Right atrium auricular region (tissue), 2 donors: ENCODE measurements around the gene CRYBG3. TPM values are rescaled to one million over a fixed set of nuclear protein-coding genes. Genes with fewer than 3 reads are reported as not detected.

ENCODE experiments used
- DNase-seq: peaks from one replicate; pipeline ENCODE4 v3.0.0-alpha.2; 2019; ENCODE audit warnings: low spot score
- H3K27ac ChIP-seq, 2 donors: fragments of 200-600 bp; sonication (generic); 1 replicate in 1 of 2; 2 replicates in 1 of 2; pipeline ENCODE4 v1.5.1; 2016 to 2019
- H3K27me3 ChIP-seq, 2 donors: fragments of 200-600 bp; sonication (generic); one replicate each; pipeline versions ENCODE4 v1.5.1 to v1.6.0; 2017 to 2019
- H3K36me3 ChIP-seq: fragments of 200-600 bp; sonication (generic); one replicate; pipeline ENCODE4 v1.5.1; 2016
- H3K4me1 ChIP-seq, 2 donors: fragments of 200-600 bp; sonication (generic); one replicate each; pipeline versions ENCODE4 v1.5.1 to v1.6.0; 2017 to 2019
- H3K4me3 ChIP-seq, 2 donors: fragments of 200-600 bp; sonication (generic); 1 replicate in 1 of 2; 2 replicates in 1 of 2; pipeline ENCODE4 v1.5.1; 2017 to 2019; ENCODE audit warnings: mild to moderate bottlenecking in 1 of 2, moderate library complexity in 1 of 2
- H3K9me3 ChIP-seq, 2 donors: fragments of 200-600 bp; sonication (generic); one replicate each; pipeline ENCODE4 v1.5.1; 2019
- total RNA-seq, 2 donors: library from RNA; depleted of rRNA; stranded (reverse); fragments of >200 nt; gene quantifications; one replicate each; pipeline ENCODE4 v1.1.0, GENCODE V29; 2016
- TF ChIP-seq, protein P1 (sequence below), 2 donors: fragments of 200-600 bp; sonication (generic); IDR thresholded peaks; one replicate each; pipeline ENCODE4 v1.5.1; 2019; ENCODE audit warnings: antibody characterized with exemption in 2 of 2

Gene CRYBG3
- total RNA-seq, 2 donors from 2014 or later, result 17.6 to 18.6 TPM

DNA sequence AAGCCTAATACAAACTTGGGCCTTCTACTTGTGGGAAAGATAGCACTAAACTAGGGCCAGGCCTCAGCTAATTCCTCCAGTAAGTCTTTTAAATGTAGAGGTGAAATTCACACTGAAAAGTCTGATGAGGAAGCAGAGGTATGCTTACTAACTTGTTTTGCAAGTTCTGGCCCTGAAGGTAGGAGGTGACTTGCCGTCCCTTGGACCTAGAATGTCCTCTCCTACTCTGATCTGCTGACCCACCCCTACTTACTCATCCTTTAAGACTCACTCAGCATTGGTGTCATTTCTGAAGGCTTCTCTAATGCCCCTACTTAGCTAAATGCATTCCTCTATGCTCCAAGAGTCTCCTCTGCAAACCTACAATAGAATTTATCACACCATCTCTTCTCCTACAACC, 131.1 kb downstream of the CRYBG3 start:
- Histone ChIP-seq H3K9me3 (no peaks in the 10 kb centered on the region), H3K4me3 (no peak overlapping the region), H3K27me3 (no peaks in the 10 kb centered on the region), H3K36me3 (peaks cover 37% of the 10 kb centered on the region), H3K4me1 (no peaks in the 10 kb centered on the region), H3K27ac (no peak overlapping the region)
- DNase-seq, result no peak
- TF ChIP-seq, protein P1, sequence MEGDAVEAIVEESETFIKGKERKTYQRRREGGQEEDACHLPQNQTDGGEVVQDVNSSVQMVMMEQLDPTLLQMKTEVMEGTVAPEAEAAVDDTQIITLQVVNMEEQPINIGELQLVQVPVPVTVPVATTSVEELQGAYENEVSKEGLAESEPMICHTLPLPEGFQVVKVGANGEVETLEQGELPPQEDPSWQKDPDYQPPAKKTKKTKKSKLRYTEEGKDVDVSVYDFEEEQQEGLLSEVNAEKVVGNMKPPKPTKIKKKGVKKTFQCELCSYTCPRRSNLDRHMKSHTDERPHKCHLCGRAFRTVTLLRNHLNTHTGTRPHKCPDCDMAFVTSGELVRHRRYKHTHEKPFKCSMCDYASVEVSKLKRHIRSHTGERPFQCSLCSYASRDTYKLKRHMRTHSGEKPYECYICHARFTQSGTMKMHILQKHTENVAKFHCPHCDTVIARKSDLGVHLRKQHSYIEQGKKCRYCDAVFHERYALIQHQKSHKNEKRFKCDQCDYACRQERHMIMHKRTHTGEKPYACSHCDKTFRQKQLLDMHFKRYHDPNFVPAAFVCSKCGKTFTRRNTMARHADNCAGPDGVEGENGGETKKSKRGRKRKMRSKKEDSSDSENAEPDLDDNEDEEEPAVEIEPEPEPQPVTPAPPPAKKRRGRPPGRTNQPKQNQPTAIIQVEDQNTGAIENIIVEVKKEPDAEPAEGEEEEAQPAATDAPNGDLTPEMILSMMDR (IDR thresholded peaks at IDR 0.05), result no peak

DNA sequence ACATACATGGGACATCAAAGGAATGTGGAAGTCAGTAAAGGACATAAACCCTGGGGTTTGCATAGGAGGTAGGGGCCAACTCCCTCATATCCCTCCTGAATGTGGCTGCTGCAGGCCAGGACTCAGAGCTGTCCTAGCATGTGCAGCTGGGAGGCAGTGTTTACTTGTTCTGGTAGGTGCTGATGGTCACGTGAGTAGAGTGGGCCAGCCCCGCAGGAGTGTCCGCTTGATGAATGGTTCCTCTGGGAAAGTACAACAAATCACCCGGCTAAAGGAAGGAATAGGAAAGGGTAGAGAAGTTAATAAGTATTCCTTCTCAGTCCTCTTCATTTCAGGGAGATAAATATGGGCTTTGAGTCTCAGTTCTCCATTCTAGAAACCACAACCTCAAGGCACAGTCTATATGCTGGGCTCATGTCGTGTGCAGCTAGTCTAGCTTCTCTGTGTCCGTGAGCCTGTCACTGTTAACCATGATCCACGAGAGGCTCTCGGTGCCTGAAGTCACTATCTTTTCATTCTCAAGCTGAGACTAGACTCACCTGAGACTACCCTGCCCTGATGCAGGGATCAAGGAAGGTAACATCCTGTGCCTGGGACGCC, 132.5 kb downstream of the CRYBG3 start:
- H3K27me3 ChIP-seq, result no peaks in the 10 kb centered on the region
- H3K27ac ChIP-seq, result no peak overlapping the region
- no peaks in the 10 kb centered on the region for H3K4me1 ChIP-seq
- no peak for DNase-seq
- no peaks in the 10 kb centered on the region for H3K9me3 ChIP-seq
- no peak overlapping the region for H3K4me3 ChIP-seq
- TF ChIP-seq, protein P1 (IDR thresholded peaks at IDR 0.05), result no peak
- H3K36me3 ChIP-seq, result peaks cover 41% of the 10 kb centered on the region

DNA sequence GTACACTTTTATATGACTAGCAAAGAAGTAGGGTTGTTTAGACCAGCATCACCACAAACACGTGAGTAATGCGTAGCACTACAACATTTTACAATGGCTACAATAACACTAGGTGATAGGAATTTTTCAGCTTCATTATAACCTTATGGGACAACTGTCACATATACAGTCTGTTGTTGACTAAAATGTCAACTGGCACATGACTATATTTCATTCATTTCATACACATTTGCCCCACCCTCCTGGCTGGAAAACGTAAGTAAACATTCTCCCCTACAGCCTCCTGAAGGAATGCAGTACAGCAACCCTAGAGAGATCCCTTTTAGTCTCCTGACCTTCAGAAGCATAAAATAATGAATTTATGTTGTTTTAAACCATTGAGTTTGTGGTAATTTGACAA, 134.2 kb downstream of the CRYBG3 start:
- H3K36me3 ChIP-seq, result peaks cover 25% of the 10 kb centered on the region
- no peak for DNase-seq
- H3K27me3 ChIP-seq, result no peaks in the 10 kb centered on the region
- no peaks in the 10 kb centered on the region for H3K4me1 ChIP-seq
- H3K4me3 ChIP-seq, result no peak overlapping the region
- TF ChIP-seq, protein P1 (IDR thresholded peaks at IDR 0.05), result no peak
- H3K27ac ChIP-seq, result no peak overlapping the region
- no peaks in the 10 kb centered on the region for H3K9me3 ChIP-seq

DNA sequence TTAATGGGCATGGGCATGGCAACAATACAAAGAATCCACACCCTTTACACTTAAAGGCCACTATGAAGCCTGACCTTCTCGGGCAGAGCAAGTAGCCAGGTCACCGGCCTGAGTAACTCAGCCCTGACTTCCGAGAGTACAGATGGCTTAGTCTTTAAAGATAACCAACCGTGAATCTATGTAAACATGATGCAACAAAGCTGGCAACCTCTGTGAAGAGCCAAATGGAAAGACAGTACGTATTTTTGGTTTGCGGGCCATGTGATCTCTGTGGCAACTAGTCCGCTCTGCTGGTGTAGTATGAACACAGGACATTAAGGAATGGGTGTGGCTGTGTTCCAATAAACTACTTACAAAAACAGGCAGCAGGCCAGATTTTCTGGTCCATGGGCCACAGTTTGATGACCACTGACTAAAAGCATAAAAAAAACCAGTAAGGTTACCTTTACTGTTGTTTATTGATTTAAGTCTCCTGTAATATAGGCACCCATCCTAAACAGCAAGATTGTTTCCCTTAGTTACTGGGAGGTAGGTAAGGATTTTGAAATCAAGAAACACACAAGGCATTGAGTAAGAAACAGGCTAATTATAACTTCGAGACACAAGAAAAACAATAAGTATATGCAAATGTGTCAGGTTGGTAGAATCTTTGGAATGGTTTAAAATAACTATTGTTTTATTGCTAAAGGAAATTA, 136.0 kb downstream of the CRYBG3 start:
- Histone ChIP-seq H3K27ac (no peak overlapping the region), H3K4me1 (no peaks in the 10 kb centered on the region), H3K9me3 (no peaks in the 10 kb centered on the region), H3K27me3 (no peaks in the 10 kb centered on the region), H3K36me3 (peaks cover 22% of the 10 kb centered on the region), H3K4me3 (no peak overlapping the region)
- TF ChIP-seq, protein P1 (IDR thresholded peaks at IDR 0.05), result no peak
- DNase-seq, result no peak

DNA sequence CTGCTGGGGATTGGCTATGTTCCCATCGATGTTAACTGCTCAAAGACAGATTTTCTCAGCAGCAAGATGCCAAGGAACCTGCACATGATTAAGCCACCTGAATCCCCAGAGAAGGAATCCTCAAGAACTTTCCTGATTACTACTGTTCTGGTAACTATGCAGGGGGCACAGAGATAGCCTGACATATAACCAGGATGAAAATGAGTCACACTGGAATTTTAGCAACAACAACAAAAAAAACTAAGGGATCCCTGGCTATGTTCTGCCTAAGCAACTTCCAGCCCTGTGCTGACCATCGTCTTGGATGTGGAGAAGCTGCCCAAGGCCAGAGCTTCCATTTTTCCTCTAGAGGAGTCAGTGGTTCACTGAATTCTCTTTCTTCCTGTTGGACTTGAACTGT, 136.6 kb downstream of the CRYBG3 start:
- no peaks in the 10 kb centered on the region for H3K27me3 ChIP-seq
- no peaks in the 10 kb centered on the region for H3K9me3 ChIP-seq
- H3K27ac ChIP-seq, result no peak overlapping the region
- TF ChIP-seq, protein P1 (IDR thresholded peaks at IDR 0.05), result no peak
- H3K4me3 ChIP-seq, result no peak overlapping the region
- DNase-seq, result no peak
- H3K4me1 ChIP-seq, result no peaks in the 10 kb centered on the region
- peaks cover 19% of the 10 kb centered on the region for H3K36me3 ChIP-seq
